Testis (tissue), 3 donors: Measurements from ENCODE around the gene KLHL25. TPM values are rescaled to one million over a fixed set of nuclear protein-coding genes. Genes with fewer than 3 reads are reported as not detected.

Experiments
- DNase-seq: peaks from one replicate; pipeline ENCODE4 v3.0.0-alpha.2; 2019
- H3K27ac ChIP-seq, 2 donors: fragments of 200-600 bp; sonication (generic); one replicate each; pipeline ENCODE4 v1.5.1; 2019
- H3K27me3 ChIP-seq: fragments of 200-600 bp; sonication (generic); one replicate; pipeline ENCODE4 v1.5.1; 2019
- H3K36me3 ChIP-seq: fragments of 200-600 bp; sonication (generic); one replicate; pipeline ENCODE4 v1.5.1; 2017; ENCODE audit warnings: low read depth; ENCODE audit errors: missing control alignments
- H3K4me1 ChIP-seq: fragments of 200-600 bp; sonication (generic); one replicate; pipeline ENCODE4 v1.5.1; 2019
- H3K4me3 ChIP-seq, 2 donors: fragments of 200-600 bp; sonication (generic); one replicate each; pipeline ENCODE4 v1.5.1; 2017 to 2019
- H3K9me3 ChIP-seq: fragments of 200-600 bp; sonication (generic); one replicate; pipeline ENCODE4 v1.5.1; 2017
- POLR2A ChIP-seq: fragments of 450-650 bp; IDR thresholded peaks from one replicate; pipeline ENCODE4 v1.6.1; 2017; ENCODE audit warnings: antibody characterized with exemption, mild to moderate bottlenecking, moderate library complexity
- WGBS, 2 donors: methylation state at CpG; one replicate each; pipeline ENCODE4 v1.1.5; 2018; 5-methylcytosine and 5-hydroxymethylcytosine counted together
- intact Hi-C: fragments of 100-400 bp; cut with DNase I; formaldehyde crosslinking; loops from one replicate; pipeline ENCODE4 v1.15.1; 2023; ENCODE audit warnings: low total_unique reads
- polyA plus RNA-seq: library from polyadenylated mRNA; stranded (reverse); fragments of 350-450 nt; fragmentation: Illumina TruSeq; extraction: RNeasy Lipid Tissue Mini Kit (QIAGEN cat#74804); gene quantifications from one replicate; pipeline ENCODE4 v1.2.3, GENCODE V29; 2014; ENCODE audit warnings: low read depth, low replicate concordance; ENCODE audit not compliant: insufficient read depth
- total RNA-seq, 2 donors: library from RNA; depleted of rRNA; stranded (reverse); fragments of >200 nt; gene quantifications; one replicate each; pipeline ENCODE4 v1.2.3, GENCODE V29; 2016
- TF ChIP-seq, protein P1 (sequence below), 3 experiments: fragments of 450-650 bp in 2 of 3; fragments of 200-600 bp in 1 of 3; sonication (generic) in 1 of 3; IDR thresholded peaks; one replicate each; pipeline ENCODE4 v1.5.1; 2016 to 2019; ENCODE audit warnings: antibody characterized with exemption in 3 of 3, mild to moderate bottlenecking in 2 of 3, moderate library complexity in 1 of 3

KLHL25 gene
- total and polyA plus RNA-seq, 3 donors from 2014 or later: 19.6 to 50.1 (median 42.6) TPM

DNA sequence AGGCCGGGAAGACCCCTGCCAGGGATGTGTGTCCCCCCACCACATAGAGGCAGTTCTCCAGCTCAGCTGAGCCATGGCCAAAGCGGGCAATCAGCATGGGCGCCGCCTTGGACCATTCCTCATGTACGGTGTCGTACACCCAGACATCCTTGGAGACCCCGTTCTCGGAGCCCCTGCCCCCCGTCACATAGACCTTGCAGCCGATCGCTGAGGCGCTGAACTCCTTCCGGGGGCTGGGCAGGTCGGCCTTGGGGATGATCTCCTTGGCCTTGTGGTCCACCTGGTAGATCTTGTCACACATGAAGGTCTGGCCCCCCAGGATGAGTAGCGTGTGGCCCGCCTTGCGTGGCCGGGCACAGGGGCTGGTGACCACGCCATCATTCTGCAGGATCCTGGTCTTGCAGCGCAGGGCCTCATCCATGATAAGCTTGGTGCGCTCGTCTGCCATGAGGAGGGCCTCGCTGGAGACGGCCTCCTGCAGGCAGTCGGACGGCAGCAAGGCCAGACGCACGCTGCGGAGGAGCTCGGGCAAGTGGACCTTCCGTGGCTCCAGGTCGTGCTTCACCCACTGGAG, 26.0 kb downstream of the KLHL25 start:
- no peaks in the 10 kb centered on the region for H3K27me3 ChIP-seq
- no peak overlapping the region for H3K4me3 ChIP-seq
- TF ChIP-seq, protein P1, sequence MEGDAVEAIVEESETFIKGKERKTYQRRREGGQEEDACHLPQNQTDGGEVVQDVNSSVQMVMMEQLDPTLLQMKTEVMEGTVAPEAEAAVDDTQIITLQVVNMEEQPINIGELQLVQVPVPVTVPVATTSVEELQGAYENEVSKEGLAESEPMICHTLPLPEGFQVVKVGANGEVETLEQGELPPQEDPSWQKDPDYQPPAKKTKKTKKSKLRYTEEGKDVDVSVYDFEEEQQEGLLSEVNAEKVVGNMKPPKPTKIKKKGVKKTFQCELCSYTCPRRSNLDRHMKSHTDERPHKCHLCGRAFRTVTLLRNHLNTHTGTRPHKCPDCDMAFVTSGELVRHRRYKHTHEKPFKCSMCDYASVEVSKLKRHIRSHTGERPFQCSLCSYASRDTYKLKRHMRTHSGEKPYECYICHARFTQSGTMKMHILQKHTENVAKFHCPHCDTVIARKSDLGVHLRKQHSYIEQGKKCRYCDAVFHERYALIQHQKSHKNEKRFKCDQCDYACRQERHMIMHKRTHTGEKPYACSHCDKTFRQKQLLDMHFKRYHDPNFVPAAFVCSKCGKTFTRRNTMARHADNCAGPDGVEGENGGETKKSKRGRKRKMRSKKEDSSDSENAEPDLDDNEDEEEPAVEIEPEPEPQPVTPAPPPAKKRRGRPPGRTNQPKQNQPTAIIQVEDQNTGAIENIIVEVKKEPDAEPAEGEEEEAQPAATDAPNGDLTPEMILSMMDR (IDR thresholded peaks at IDR 0.05): no peak
- no peak for TF ChIP-seq POLR2A
- intact Hi-C loops: no loop called here
- H3K9me3 ChIP-seq: no peaks in the 10 kb centered on the region
- 96 to 100% methylated on average over 4 to 32 of the region's 32 CpGs for WGBS, 2 donors
- no peaks in the 10 kb centered on the region for H3K4me1 ChIP-seq
- DNase-seq: no peak
- no peak overlapping the region for H3K27ac ChIP-seq
- H3K36me3 ChIP-seq: no peaks in the 10 kb centered on the region

DNA sequence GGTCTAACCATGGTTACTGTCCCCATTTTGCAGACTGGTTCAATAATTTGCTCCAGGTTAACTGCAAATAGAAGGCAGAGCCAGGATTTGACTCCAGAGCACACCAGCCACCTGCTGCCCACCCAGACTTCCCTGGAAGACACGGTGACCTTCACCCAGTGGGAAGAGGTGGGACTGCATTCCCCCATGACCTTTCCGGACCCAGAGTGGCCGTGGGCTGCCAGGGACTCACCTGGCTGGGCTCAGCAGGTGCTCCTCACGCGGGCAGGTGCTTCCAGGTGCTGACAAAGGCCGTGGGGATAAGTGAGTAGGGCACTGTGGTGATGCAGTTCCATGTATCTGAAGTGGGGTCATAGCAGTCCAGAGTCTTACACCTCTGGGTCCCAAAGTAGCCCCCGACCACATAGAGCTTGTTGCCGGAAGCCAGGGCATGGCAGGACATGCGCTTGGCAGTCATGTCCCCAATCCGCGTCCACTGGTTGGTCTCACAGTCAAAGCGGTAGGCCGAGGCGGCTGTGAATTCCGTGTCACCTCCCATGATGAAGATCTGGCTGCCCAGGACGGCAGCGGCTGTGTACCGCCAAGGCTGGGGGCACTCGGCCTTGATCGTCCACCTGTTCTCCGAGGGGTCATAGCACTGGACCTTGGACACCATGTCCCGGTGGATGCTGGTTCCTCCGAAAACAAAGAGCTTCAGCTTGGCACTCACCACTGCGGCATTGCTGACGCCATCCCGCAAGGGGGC, 26.8 kb downstream of the KLHL25 start:
- no peak overlapping the region for H3K4me3 ChIP-seq
- H3K27ac ChIP-seq: no peak overlapping the region
- intact Hi-C loops: no loop called here
- TF ChIP-seq POLR2A: no peak
- TF ChIP-seq, protein P1 (IDR thresholded peaks at IDR 0.05): no peak
- DNase-seq: no peak
- 92 to 94% methylated on average over 25 to 26 of the region's 26 CpGs for WGBS, 2 donors
- no peaks in the 10 kb centered on the region for H3K27me3 ChIP-seq
- H3K4me1 ChIP-seq: no peaks in the 10 kb centered on the region
- H3K36me3 ChIP-seq: no peaks in the 10 kb centered on the region
- no peaks in the 10 kb centered on the region for H3K9me3 ChIP-seq

DNA sequence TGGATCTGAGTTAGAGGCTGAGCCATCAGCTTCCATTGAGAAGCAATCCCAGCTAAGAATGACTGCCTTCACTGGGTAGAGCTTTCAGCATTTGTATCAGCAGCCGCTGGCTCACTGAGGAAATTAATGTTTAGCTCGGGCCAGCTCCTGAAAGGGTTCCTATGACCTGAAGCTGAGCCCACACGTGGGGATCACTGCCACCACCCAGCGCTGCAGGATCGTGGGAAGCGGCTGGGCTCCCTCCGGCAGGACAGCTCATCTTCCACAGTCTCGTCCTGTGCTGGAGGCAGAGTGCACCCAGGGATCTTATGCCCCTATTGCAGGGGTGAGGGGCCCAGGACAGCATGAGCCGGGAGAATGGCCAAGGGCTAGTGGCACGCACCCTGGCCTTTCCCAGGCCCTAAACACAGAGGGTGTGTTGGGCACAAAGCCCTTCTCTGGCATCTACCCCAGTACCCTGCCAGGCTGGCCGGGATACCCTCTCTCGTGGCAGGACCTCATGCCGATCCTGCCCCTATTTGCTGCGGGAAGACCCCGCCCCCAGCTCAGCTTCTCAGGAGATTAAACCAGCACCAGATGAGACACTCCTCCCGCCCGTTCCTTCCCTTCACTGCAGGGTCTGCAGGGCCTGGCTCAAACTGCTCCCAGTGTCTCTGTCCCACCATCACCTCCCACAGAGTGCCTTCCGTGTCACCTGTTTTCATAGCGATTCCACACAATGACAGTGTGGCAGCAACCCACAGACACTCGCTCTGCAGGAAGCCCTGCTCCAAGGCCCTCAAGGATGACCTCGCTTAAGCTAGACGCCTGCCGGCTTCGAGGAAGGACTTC, 28.5 kb downstream of the KLHL25 start:
- WGBS, 2 donors: 87 to 88% methylated on average over 24 of the region's 24 CpGs
- Histone ChIP-seq H3K27me3 (no peaks in the 10 kb centered on the region), H3K4me1 (peaks cover 14% of the 10 kb centered on the region), H3K36me3 (no peaks in the 10 kb centered on the region), H3K27ac (no peak overlapping the region), H3K4me3 (no peak overlapping the region), H3K9me3 (no peaks in the 10 kb centered on the region)
- intact Hi-C loops: no loop called here
- DNase-seq: no peak
- no peak for TF ChIP-seq POLR2A
- TF ChIP-seq, protein P1 (IDR thresholded peaks at IDR 0.05): no peak

DNA sequence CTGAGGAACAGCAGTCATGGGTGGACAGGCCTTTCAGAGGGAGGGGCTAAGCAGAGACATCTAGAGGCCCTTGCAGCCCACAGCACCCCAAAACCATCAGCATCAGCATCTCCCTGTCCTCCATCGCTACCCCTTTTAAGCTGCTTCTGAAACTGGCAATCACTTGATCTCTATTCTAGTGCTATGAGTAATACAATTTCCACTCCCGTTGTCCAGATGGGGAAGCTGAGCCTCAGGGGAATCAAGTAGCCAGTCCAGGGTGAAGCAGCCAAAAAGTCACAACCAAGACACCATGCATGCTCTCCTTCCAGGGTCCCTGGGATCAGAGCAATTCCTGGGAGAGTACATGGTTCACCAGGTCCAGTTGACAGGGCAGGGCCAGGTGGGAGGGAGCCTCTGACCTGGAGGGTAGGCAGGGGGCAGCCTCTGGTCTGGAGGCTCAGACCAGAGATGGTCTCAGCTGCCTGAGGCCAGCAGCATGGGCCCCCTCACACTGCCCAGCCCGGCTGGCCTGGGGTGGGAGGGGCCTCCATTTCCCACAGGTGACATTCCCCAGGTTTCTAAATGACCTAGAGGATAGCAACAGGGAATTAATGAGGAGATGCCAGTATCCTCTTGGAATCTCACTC, 30.0 kb downstream of the KLHL25 start:
- intact Hi-C loops: no loop called here

More for the DNA sequence above, 30.0 kb downstream of the KLHL25 start:
- H3K9me3 ChIP-seq: no peaks in the 10 kb centered on the region
- WGBS, 2 donors: 68 to 73% methylated on average over 3 of the region's 3 CpGs
- peaks cover 25% of the 10 kb centered on the region for H3K4me1 ChIP-seq
- no peaks in the 10 kb centered on the region for H3K27me3 ChIP-seq
- no peak overlapping the region for H3K27ac ChIP-seq
- TF ChIP-seq, protein P1 (IDR thresholded peaks at IDR 0.05): no peak
- TF ChIP-seq POLR2A: no peak
- H3K36me3 ChIP-seq: no peaks in the 10 kb centered on the region
- H3K4me3 ChIP-seq: no peak overlapping the region
- no peak for DNase-seq
